Measurements from ENCODE around the gene ITPR2. TPM values are rescaled to one million over a fixed set of nuclear protein-coding genes. Genes with fewer than 3 reads are reported as not detected.
"Not testable (repeated sequence)": the region's sequence is repeated elsewhere in the genome, so short reads cannot be mapped to it uniquely, and the experiment has no call there.

ITPR2 gene
- total and polyA plus RNA-seq, 4 donors: 1.5 to 84.8 (median 21.8) TPM

DNA sequence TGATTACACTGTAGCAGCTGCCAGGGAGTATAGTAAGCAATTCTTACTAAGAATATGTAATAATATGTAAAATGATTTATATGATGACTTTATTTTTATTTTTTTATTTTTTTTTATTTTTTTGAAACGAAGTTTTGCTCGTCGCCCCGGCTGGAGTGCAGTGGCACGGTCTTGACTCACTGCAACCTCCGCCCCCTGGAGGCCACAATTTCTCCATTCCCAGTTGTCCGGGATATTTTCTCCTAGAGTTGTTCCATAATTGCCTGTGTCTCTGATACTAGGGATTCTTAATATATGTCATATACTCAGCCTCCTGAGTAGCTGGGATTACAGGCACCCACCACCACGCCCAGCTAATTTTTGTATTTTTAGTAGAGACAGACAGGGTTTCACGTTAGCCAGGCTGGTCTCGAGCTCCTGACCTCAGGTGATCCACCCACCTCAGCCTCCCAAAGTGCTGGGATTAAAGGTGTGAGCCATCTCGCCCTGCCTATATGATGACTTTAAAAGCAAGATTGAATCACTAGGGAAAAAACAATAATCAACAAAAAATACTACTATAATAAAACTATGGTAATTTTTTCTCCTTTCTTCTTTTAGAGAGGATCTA, 12.2 kb upstream of the ITPR2 start:
- intact Hi-C loops (cut with DNase I): no loop called here
- H3K27ac ChIP-seq (ENCODE audit: low read depth in 1 of 2, low read length in 2 of 2): no peak overlapping the region
- WGBS, 2 donors: 34 to 37% methylated on average over 11 of the region's 11 CpGs
- no peaks in the 10 kb centered on the region for H3K27me3 ChIP-seq (ENCODE audit: control insufficient read depth in 1 of 2, insufficient read depth in 2 of 2, low read length in 1 of 2)
- H3K4me3 ChIP-seq (ENCODE audit: low read length in 2 of 2): no peak overlapping the region
- peak; percentile 77 to 86 for DNase-seq
- no peaks in the 10 kb centered on the region for H3K9me3 ChIP-seq (ENCODE audit: control insufficient read depth, low read length)
- no peaks in the 10 kb centered on the region for H3K4me1 ChIP-seq (ENCODE audit: control insufficient read depth in 1 of 2, insufficient read depth in 2 of 2, low read length in 2 of 2)
- H3K36me3 ChIP-seq (ENCODE audit: control insufficient read depth in 1 of 2, insufficient read depth in 2 of 2, low read length in 1 of 2): no peaks in the 10 kb centered on the region
- ATAC-seq (ENCODE audit: low FRiP score): peak; percentile 78

DNA sequence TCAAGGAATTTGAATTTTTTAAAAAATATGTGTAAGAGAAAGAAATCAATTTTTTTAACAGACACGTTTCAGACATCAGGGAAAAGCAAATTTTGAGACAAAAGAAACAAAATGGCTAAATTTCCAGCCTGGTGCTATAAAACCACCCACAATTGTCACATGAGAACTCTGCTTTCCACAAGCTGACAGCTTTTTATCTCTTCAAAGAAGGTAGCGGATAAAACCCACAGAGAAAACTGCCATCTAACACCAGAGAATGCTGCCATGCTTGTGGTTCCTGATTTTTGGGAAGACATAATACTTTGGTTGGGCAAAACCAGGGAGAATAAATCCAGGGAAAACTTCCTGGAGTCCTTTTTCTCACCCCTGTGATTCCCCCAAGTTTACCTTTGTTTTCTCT, 10.3 kb upstream of the ITPR2 start:
- no peak overlapping the region for H3K27ac ChIP-seq (ENCODE audit: low read depth in 1 of 2, low read length in 2 of 2)
- ATAC-seq (ENCODE audit: low FRiP score) (no peak), DNase-seq (no peak)
- no peaks in the 10 kb centered on the region for H3K27me3 ChIP-seq (ENCODE audit: control insufficient read depth in 1 of 2, insufficient read depth in 2 of 2, low read length in 1 of 2)
- no peaks in the 10 kb centered on the region for H3K36me3 ChIP-seq (ENCODE audit: control insufficient read depth in 1 of 2, insufficient read depth in 2 of 2, low read length in 1 of 2)
- WGBS, 2 donors: 95 to 98% methylated on average over 2 of the region's 2 CpGs
- intact Hi-C loops (cut with DNase I): no loop called here
- no peaks in the 10 kb centered on the region for H3K9me3 ChIP-seq (ENCODE audit: control insufficient read depth, low read length)
- no peaks in the 10 kb centered on the region for H3K4me1 ChIP-seq (ENCODE audit: control insufficient read depth in 1 of 2, insufficient read depth in 2 of 2, low read length in 2 of 2)
- no peak overlapping the region for H3K4me3 ChIP-seq (ENCODE audit: low read length in 2 of 2)

DNA sequence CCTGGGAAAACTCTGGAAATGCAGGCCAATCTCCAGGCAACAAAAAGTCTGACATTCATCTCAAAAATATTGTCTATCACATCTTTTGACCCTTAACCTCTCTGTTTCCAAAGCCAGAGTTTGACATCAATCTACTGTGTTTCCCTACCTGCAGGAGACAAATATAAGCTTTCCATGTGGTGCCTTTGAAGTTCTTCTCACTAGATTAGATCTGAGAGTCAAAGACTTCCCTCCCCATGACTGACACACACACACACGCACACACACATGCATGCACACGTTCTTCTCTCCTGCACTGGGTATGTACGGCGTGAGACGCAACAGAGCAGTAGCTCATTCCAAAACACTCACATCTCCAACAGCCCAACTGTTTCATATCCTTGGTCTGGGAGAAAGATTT, 8.1 kb upstream of the ITPR2 start:
- no peaks in the 10 kb centered on the region for H3K4me1 ChIP-seq (ENCODE audit: control insufficient read depth in 1 of 2, insufficient read depth in 2 of 2, low read length in 2 of 2)
- H3K36me3 ChIP-seq (ENCODE audit: control insufficient read depth in 1 of 2, insufficient read depth in 2 of 2, low read length in 1 of 2): no peaks in the 10 kb centered on the region
- ATAC-seq (ENCODE audit: low FRiP score) (no peak), DNase-seq (no peak)
- H3K27me3 ChIP-seq (ENCODE audit: control insufficient read depth in 1 of 2, insufficient read depth in 2 of 2, low read length in 1 of 2): no peaks in the 10 kb centered on the region
- H3K4me3 ChIP-seq (ENCODE audit: low read length in 2 of 2): no peak overlapping the region
- H3K27ac ChIP-seq (ENCODE audit: low read depth in 1 of 2, low read length in 2 of 2): no peak overlapping the region
- 88 to 89% methylated on average over 5 of the region's 5 CpGs for WGBS, 2 donors
- intact Hi-C loops (cut with DNase I): no loop called here
- no peaks in the 10 kb centered on the region for H3K9me3 ChIP-seq (ENCODE audit: control insufficient read depth, low read length)

DNA sequence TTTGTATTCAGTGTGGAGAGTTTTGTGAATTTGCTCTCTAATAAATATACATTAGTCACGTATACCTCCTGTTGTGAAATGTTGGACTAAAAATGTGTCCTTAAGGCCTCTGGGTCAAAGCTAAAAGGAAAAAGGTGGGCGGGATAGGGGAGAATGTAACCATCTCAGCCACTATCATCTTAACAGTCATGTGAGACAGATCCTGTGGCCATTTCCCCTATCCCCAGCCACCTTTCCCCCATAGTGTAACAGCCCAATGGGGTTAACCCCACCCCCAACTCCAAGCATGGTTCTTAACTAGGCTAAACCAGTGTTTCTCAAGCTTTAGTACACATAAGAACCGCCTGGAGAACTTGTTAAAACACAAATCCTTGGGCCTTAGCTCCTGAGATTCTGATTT, 6.5 kb upstream of the ITPR2 start:
- H3K36me3 ChIP-seq (ENCODE audit: control insufficient read depth in 1 of 2, insufficient read depth in 2 of 2, low read length in 1 of 2): no peaks in the 10 kb centered on the region
- no peak for DNase-seq
- H3K27me3 ChIP-seq (ENCODE audit: control insufficient read depth in 1 of 2, insufficient read depth in 2 of 2, low read length in 1 of 2): no peaks in the 10 kb centered on the region
- H3K4me1 ChIP-seq (ENCODE audit: control insufficient read depth in 1 of 2, insufficient read depth in 2 of 2, low read length in 2 of 2): no peaks in the 10 kb centered on the region
- H3K4me3 ChIP-seq (ENCODE audit: low read length in 2 of 2): no peak overlapping the region
- H3K27ac ChIP-seq (ENCODE audit: low read depth in 1 of 2, low read length in 2 of 2): no peak overlapping the region
- H3K9me3 ChIP-seq (ENCODE audit: control insufficient read depth, low read length): no peaks in the 10 kb centered on the region
- intact Hi-C loops (cut with DNase I): no loop called here
- no peak for ATAC-seq (ENCODE audit: low FRiP score)
- WGBS, 2 donors: 96 to 97% methylated on average over 3 of the region's 3 CpGs

DNA sequence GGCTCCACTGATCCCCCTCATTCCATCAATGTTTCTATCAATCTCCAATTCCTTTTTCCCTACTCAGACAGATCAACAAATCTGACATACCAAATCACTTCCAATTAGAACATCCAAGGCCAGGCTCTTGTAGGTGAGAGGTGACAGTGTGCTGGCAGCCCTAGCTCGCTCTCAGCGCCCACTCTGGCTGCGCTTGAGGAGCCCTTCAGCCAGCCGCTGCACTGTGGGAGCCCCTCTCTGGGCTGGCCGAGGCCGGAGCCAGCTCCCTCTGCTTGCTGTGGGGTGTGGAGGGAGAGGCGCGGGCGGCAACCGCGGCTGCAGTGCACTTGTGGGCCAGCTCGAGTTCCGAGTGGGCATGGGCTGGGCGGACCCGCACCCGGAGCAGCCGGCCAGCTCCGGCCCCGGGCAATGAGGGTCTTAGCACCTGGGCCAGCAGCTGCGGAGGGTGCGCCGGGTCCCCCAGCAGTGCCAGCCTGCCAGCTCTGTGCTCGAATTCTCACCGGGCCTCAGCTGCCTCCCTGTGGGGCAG, 6.0 kb upstream of the ITPR2 start:
- H3K27me3 ChIP-seq (ENCODE audit: control insufficient read depth in 1 of 2, insufficient read depth in 2 of 2, low read length in 1 of 2): no peaks in the 10 kb centered on the region
- H3K4me1 ChIP-seq (ENCODE audit: control insufficient read depth in 1 of 2, insufficient read depth in 2 of 2, low read length in 2 of 2): no peaks in the 10 kb centered on the region
- no peak overlapping the region for H3K4me3 ChIP-seq (ENCODE audit: low read length in 2 of 2)
- H3K27ac ChIP-seq (ENCODE audit: low read depth in 1 of 2, low read length in 2 of 2): no peak overlapping the region
- no peak for ATAC-seq (ENCODE audit: low FRiP score)
- no peaks in the 10 kb centered on the region for H3K9me3 ChIP-seq (ENCODE audit: control insufficient read depth, low read length)
- intact Hi-C loops (cut with DNase I): no loop called here
- 96 to 98% methylated on average over 23 to 24 of the region's 24 CpGs for WGBS, 2 donors
- H3K36me3 ChIP-seq (ENCODE audit: control insufficient read depth in 1 of 2, insufficient read depth in 2 of 2, low read length in 1 of 2): no peaks in the 10 kb centered on the region
- DNase-seq: no peak

DNA sequence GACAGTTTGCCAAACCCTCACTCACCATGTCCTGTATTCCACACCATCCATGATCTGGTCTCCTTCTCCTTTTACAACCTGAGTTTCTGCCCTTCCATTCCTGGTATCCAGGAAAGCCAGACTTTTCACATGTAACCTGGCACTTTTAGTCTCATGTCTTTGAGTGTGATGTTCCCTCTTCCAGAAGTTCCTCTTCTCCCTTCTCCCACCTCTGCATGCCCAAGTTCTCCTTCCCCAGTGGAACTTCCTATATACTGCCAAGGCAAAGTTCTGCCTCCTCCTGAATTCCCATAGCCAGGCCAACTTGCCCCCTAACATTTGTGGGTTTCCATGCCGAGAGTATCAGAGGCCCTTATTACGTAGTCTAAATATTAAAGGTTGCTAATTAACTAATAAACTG, 3.2 kb upstream of the ITPR2 start:
- no peak for ATAC-seq (ENCODE audit: low FRiP score)
- H3K4me1 ChIP-seq (ENCODE audit: control insufficient read depth in 1 of 2, insufficient read depth in 2 of 2, low read length in 2 of 2): no peaks in the 10 kb centered on the region
- H3K4me3 ChIP-seq (ENCODE audit: low read length in 2 of 2): no peak overlapping the region
- H3K9me3 ChIP-seq (ENCODE audit: control insufficient read depth, low read length): no peaks in the 10 kb centered on the region
- H3K27me3 ChIP-seq (ENCODE audit: control insufficient read depth in 1 of 2, insufficient read depth in 2 of 2, low read length in 1 of 2): no peaks in the 10 kb centered on the region
- DNase-seq: no peak
- intact Hi-C loops (cut with DNase I): no loop called here
- H3K36me3 ChIP-seq (ENCODE audit: control insufficient read depth in 1 of 2, insufficient read depth in 2 of 2, low read length in 1 of 2): no peaks in the 10 kb centered on the region
- WGBS, 2 donors: 98 to 99% methylated on average over 2 of the region's 2 CpGs
- no peak overlapping the region for H3K27ac ChIP-seq (ENCODE audit: low read depth in 1 of 2, low read length in 2 of 2)

DNA sequence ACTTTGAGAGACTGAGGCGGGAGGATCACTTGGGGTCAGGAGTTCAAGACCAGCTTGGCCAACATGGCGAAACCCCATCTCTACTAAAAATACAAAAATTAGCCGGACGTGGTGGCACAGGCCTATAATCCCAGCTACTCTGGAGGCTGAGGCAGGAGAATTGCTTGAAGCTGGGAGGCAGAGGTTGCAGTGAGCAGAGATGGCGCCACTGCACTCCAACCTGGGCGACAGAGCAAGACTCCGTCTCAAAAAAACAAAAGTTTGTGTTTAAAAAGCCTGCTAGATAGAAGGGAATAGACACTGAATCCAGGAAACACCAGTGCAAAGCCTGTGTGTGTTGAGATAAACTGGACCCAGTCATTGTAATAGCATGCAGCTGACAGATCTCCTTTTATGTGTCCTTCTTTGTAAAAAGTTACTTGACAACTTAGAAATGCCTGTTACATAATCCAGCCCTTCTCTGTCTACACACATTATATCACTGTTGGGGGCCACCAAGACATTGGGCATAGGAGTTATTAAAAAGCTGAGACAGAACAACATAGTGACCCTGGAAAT, 1.6 kb upstream of the ITPR2 start:
- not testable (repeated sequence) for H3K4me3 ChIP-seq (ENCODE audit: low read length in 2 of 2); H3K4me1 ChIP-seq (ENCODE audit: control insufficient read depth in 1 of 2, insufficient read depth in 2 of 2, low read length in 2 of 2); H3K27me3 ChIP-seq (ENCODE audit: control insufficient read depth in 1 of 2, insufficient read depth in 2 of 2, low read length in 1 of 2); DNase-seq; H3K27ac ChIP-seq (ENCODE audit: low read depth in 1 of 2, low read length in 2 of 2); H3K36me3 ChIP-seq (ENCODE audit: control insufficient read depth in 1 of 2, insufficient read depth in 2 of 2, low read length in 1 of 2); H3K9me3 ChIP-seq (ENCODE audit: control insufficient read depth, low read length); ATAC-seq (ENCODE audit: low FRiP score)
- 90 to 96% methylated on average over 7 of the region's 7 CpGs for WGBS, 2 donors
- intact Hi-C loops (cut with DNase I): loop anchor here in 1 of 2 donors (5.0 kb wide), 2 partner anchors 47 to 112 kb away; no protein-coding TSS in a partner anchor

DNA sequence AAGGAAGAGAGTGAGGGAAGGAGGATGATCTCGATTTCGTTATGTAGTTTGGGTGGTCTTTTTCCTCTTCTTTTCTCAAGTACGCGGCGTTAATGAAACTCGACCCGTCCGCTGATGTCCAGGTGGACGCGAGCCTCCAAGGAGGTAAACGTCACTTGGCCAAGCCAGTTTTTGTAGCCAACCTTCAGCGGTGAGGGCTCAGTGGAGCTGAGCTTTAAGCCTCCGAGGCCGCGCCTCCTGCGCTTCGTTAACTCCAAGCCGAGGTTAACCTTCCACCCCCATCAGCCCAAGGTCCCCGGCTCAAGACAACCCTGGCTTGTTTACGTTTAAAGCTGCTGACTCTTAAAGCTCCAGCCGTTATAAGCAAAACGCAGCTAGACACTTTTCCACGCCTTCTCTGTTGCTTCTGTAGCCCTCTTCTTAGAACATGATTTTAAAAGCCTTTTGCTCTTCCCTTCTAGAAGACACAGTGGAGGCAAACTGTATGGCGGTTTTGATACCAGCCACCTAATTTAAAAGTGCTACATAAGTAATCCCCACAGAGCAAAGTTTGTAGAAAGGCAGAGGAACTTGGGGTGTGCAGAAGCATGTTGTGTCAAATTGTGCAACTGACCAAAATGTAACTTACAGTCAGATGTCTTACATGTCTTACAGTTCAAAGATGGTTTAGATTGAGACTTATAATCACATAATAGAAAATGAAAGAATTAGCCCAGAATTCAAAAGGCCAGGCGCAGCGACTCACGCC, 923 bp upstream of the ITPR2 start:
- Histone ChIP-seq H3K27ac (ENCODE audit: low read depth in 1 of 2, low read length in 2 of 2) (no peak overlapping the region), H3K27me3 (ENCODE audit: control insufficient read depth in 1 of 2, insufficient read depth in 2 of 2, low read length in 1 of 2) (no peaks in the 10 kb centered on the region), H3K4me3 (ENCODE audit: low read length in 2 of 2) (peak overlapping the region; percentile 65 to 68), H3K4me1 (ENCODE audit: control insufficient read depth in 1 of 2, insufficient read depth in 2 of 2, low read length in 2 of 2) (no peaks in the 10 kb centered on the region), H3K36me3 (ENCODE audit: control insufficient read depth in 1 of 2, insufficient read depth in 2 of 2, low read length in 1 of 2) (no peaks in the 10 kb centered on the region), H3K9me3 (ENCODE audit: control insufficient read depth, low read length) (no peaks in the 10 kb centered on the region)
- WGBS, 2 donors: 15 to 17% methylated on average over 27 of the region's 27 CpGs
- intact Hi-C loops (cut with DNase I): loop anchor here in 1 of 2 donors (5.0 kb wide), 2 partner anchors 47 to 112 kb away; no protein-coding TSS in a partner anchor
- ATAC-seq (ENCODE audit: low FRiP score) (peak; percentile 46), DNase-seq (peak; percentile 67 to 79)

Measured in aorta (tissue), 5 donors.